PFSK-1 (cell line): ENCODE results near the gene KCNQ2.

Source experiments
- POLR2AphosphoS5 ChIP-seq: IDR thresholded peaks from 2 replicates; pipeline ENCODE4 v1.6.1; 2012; ENCODE audit warnings: low read depth, mild to moderate bottlenecking, control low read depth, low read length, moderate library complexity
- SIN3A ChIP-seq: IDR thresholded peaks from 2 replicates; pipeline ENCODE4 v1.6.1; 2012; ENCODE audit warnings: mild to moderate bottlenecking, low read length, moderate library complexity, borderline replicate concordance; ENCODE audit not compliant: insufficient read depth
- TAF1 ChIP-seq: IDR thresholded peaks from 2 replicates; pipeline ENCODE4 v1.6.1; 2012; ENCODE audit warnings: low read length, control low read depth, borderline replicate concordance; ENCODE audit not compliant: insufficient read depth
- TF ChIP-seq, protein P1 (sequence below), 2 experiments: IDR thresholded peaks; 2 replicates each; pipeline versions ENCODE4 v1.6.1 to v1.8.0; 2011 to 2012; ENCODE audit warnings: low read depth in 2 of 2, low read length in 2 of 2, control low read depth in 1 of 2, inconsistent platforms in 1 of 2, mild to moderate bottlenecking in 1 of 2, moderate library complexity in 1 of 2; ENCODE audit not compliant: insufficient read depth in 1 of 2

DNA sequence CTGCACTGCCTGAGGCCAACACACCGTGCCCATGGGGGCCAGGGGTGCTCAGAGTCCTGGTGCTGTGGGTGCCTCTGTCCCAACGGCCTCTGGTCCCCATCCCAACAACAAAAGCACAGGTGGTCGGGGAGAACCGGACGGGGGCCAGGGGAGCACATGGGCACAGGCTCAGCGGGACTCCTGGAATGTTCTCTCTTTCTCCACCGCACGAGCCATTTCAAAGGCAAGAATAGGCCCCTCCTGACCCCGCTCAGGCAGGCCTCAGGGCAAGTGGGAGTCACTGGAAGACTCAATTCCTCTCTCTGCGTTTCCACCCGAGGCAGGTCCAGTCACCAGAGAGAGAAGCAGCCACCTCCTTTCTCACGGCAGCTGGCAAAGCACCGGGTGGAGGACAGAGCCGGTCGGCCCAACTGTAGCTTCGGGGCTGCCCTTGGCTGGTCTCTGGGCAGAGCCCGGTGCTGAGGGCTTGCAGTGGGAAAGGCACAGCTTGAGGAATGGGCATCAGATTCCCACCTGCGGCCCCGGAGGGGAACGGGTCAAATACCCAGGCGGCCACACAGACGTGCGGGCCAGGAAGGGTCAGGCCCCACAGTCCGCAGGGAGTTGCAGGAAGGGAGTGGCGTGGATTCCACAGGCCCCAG, 55.2 kb downstream of the KCNQ2 start:
- TF ChIP-seq TAF1, result no peak
- TF ChIP-seq, protein P1, sequence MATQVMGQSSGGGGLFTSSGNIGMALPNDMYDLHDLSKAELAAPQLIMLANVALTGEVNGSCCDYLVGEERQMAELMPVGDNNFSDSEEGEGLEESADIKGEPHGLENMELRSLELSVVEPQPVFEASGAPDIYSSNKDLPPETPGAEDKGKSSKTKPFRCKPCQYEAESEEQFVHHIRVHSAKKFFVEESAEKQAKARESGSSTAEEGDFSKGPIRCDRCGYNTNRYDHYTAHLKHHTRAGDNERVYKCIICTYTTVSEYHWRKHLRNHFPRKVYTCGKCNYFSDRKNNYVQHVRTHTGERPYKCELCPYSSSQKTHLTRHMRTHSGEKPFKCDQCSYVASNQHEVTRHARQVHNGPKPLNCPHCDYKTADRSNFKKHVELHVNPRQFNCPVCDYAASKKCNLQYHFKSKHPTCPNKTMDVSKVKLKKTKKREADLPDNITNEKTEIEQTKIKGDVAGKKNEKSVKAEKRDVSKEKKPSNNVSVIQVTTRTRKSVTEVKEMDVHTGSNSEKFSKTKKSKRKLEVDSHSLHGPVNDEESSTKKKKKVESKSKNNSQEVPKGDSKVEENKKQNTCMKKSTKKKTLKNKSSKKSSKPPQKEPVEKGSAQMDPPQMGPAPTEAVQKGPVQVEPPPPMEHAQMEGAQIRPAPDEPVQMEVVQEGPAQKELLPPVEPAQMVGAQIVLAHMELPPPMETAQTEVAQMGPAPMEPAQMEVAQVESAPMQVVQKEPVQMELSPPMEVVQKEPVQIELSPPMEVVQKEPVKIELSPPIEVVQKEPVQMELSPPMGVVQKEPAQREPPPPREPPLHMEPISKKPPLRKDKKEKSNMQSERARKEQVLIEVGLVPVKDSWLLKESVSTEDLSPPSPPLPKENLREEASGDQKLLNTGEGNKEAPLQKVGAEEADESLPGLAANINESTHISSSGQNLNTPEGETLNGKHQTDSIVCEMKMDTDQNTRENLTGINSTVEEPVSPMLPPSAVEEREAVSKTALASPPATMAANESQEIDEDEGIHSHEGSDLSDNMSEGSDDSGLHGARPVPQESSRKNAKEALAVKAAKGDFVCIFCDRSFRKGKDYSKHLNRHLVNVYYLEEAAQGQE (IDR thresholded peaks at IDR 0.05; ENCODE audit: insufficient read depth in 1 of 2, low read depth in 2 of 2, low read length in 2 of 2), result no peak
- TF ChIP-seq POLR2AphosphoS5, result no peak
- no peak for TF ChIP-seq SIN3A
